Retina (tissue), 1 donor: ENCODE measurements around the gene LYPD6B.
A peak's percentile ranks its signal among the peaks of the same experiment; 100 is the strongest.

Source experiments
- DNase-seq: peaks from one replicate; pipeline ENCODE4 v3.0.0-alpha.2; 2016

The LYPD6B gene

DNA sequence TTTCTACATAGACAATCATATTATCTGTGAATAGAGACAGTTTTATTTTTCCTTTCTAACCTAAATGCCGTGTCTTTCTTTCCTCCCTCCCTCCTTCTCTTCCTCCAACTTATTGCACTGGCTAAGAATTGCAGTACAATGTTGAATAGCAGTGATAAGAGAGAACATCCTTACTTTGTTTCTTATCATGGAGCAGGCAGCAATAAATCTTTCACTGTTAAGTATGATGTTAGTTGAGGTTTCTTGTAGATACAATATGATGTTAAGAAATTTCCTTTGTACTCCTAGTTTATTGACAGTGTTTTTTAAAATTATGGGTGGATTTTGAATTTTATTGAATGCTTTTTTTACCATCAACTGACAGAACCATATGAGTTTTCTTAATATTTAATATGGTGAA lies 6.0 kb downstream of the LYPD6B start:
- no peak for DNase-seq

DNA sequence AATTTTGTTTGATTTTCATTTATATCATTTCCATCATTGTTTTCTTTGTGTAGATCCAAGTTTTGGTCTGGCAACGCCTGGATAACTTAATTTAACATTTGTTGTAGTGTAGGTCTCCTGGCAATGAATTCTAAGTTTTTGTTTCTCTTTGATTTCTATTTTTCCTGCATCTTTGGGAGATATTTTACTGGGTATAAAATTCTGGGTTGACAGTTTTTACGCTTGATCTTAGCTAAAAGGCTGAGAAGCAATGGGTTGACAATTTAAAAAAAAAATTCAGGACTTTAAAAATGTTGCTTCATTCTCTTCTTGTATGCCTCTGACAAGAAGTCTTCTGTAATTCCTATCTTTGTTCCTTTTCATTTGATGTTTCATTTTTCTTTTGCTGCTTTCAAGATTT lies 8.6 kb downstream of the LYPD6B start:
- DNase-seq = no peak

DNA sequence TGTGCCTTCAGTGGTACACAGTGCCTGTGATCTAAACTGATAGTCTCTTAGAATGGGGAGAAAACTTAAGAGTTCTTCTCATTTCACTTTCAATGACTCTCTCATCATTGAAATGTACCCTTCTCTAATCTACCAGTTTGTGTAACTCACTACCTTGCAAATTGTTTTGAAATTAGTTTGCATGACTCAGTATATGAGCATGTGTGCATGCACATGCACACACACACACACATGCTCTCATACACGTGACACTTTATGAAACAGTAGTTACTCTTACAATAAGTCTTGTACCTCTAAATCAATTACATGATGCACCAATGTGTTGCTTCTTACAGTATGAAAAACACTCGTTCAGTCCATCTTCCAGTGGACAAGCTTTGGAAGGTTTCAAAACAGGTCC lies 10.6 kb downstream of the LYPD6B start:
- no peak for DNase-seq

DNA sequence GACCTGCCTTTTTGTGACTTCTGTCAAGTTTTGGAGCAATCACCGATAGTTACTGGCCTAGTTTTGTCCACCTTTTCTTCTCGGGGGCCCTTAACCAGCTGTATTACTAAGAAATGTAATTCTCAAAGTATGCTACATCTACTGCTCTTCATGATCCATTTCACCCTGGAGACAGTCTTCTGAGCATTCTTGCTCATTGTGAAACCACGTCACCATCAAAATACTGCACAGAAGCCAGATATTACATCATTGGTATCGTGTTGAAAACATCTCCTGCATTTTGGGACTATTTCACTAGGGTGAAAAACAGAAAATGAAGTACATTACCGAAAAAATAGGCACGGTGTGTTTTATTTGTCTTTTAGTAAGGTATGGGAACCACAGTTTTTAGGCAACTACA lies 11.7 kb downstream of the LYPD6B start:
- no peak for DNase-seq

DNA sequence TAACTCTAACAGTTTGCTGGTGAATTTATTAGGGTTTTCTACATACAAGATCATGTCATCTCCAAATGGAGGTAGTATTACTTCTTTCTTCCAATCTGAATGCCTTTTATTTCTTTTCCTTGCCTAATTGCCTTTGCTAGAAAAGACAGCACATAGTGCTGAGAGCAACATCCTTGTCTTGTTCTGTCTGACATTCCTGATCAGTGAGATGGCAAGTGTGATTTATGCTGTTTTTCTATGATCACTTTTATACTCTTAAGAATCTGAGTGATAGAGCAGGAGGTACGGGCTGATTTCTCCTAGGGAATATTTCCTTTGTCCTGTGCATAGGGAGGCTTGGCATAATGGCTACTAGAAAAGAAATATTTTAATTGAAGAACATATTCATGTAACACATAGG lies 17.3 kb downstream of the LYPD6B start:
- no peak for DNase-seq

DNA sequence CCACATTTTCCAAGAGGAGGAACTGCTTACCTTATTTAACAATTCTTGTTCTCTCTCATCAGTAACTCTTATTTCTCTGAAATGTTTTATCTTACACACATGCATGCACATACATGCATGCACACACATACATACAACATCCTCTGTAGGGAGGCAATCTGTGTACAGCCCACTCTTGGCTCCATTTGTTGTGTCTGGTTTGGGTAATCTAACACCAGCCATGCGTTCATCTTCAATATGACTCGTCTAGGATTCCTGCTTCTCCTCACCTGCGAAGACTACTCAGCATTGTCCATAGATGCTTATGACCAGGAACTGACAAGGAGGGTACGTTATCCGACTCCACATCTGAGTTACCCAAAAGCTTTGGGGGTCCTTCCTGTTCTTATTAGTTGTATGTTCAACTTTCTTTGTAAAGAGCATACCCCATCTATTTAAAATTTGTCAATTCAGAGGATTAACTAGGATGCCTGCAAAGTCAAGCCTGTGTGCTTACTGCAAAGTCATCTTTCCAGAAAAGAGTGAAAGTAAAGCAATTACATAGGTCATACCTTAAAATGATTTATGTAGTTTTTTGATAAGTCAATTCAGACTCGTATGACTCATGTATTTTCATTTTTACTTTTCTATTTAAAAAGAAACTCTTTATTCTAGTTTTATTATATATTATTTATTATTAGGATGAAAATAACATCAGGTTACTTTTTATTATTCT lies 18.2 kb downstream of the LYPD6B start:
- no peak for DNase-seq

DNA sequence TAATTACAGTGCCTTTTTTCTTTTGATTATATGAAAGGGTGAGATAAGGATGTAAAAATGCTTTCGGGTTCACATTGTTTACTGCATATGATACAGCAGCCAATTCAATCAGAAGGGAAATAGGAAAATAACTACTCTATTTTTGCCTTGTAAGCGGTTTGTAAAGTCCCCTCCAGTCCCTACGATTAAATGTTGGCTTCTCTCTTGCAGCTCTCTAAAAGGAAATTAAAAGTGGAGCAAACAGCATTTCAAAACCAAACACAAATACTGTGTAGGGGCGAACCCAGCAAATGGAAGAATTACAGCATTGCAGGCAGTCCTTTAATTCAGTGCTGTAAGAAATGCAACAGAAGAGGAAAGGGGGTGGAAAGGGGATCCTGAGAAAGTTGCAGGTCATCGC lies 18.9 kb downstream of the LYPD6B start:
- DNase-seq = no peak

DNA sequence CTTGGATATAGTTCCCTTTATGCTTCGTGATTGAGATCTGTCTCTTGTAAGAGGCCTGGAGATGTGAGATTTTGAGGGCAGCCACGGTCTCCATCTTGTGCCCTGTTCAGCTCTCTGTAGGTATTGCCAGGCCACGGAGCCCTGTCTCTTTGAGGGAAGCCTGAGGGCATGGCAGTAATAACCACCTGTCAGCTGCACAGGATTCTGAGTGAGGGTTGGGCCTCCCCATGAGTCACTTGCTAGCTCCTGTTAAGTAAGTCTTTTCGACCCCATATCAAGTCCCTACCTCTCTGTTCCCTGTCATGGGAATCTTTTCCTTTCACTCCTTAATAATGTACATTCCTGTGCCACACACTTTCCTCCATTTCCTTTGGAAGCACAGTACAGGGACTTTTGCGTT lies 20.4 kb downstream of the LYPD6B start:
- no peak for DNase-seq

DNA sequence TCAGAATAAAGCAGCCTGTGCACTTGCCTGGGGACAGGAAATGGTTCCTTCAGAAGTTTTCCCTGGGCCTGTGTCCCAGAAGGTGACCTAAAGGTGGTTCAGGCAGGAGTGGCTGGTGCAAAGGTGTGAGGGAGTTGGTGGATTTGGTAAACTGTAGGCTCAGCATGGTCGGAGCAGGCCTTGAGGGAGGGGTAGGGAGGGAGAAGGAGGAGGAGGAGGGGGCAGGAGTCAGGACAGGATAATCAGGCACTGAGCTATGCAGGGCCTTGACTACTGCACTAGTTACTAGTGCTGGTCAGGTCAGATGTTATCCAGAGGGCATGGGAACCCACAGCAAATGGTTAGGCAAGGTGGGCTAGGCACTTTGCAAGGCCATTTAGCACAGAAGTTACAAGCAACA lies 21.3 kb downstream of the LYPD6B start:
- DNase-seq = no peak

DNA sequence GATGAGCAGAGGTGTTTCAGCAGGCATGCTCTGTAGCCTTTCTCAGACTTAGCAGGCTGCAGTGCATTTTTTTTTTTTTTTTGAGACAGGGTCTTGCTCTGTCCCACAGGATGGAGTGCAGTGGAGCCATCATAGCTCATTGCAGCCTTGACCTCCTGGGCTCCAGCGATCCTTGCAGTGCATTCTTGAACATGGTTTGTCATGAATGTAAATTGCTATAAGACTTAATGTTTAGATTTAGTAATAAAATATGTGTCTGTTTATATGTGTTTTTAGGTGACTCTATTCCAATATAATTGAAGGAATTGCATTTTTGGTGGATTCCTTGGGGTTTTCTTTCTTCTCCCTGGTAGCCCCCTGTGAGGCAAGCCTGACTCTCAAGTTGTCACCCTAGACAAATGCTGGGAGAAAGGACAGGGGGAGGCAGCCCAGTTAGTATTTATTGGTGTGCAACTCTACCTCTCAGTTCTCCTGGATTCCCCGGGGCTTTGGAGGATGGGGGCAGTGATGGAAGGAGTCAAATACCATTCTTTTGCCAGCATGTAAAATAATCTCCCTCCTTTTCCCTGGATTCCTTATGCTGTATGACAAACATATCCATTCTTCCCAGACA lies 22.7 kb downstream of the LYPD6B start:
- DNase-seq = no peak

DNA sequence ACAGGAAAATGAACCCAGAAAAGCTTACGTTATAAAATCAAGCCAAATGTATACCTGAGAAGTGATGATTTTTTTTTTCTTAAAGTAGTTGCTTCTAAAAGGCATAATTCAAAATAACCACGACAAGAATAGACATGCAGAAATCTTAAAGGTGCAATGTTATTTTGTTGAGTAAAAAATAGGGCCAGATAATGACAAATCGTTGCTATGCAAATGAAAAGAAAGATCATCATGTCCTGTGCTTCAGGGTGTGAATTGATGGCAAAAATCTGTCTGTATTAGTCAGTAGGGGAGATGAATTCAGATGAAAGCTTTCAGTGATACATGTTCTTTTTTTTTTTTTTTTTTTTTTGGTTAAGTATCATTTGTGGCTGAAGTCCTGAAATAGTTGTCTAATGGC lies 24.0 kb downstream of the LYPD6B start:
- no peak for DNase-seq

DNA sequence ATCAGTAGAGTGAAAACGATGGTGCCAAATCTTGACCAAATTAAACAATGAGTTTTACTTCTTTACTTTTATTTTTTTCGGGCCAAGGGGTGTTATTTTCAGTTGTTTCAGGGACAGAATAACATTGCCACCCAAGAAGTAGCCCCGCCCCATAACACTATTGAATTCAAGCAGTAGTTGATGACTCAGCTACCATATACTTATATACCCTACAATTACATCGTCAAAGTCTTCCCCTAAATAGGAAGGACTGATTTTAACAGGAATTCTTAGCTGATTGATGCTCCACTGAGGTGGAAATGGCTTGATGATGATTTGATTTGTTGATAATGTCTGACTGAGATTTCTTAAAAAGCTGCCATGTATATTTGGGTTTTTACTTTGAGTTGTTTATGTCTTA lies 24.7 kb downstream of the LYPD6B start:
- DNase-seq = no peak

DNA sequence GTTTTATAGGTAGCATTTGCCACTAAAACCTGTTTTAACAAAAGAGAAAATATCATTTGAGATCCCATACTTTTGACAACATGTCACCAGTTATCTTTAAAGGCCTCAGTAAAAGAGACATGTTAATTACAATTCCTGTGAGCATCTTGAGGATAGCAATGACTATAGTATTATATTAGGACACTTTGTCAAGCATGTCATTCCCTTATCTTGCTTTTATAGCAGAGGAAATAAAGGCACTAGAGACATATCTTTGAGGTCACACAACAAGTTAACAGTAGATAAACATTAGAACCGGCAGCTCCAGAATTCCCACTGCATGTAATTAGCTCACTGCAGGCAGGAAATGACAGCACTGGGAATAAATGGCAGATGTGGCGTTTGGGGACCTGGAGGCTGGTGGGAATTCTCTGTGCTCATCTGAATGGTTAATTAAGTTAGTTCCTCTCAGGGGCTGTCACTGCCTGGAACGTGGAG lies 25.9 kb downstream of the LYPD6B start:
- DNase-seq = no peak

DNA sequence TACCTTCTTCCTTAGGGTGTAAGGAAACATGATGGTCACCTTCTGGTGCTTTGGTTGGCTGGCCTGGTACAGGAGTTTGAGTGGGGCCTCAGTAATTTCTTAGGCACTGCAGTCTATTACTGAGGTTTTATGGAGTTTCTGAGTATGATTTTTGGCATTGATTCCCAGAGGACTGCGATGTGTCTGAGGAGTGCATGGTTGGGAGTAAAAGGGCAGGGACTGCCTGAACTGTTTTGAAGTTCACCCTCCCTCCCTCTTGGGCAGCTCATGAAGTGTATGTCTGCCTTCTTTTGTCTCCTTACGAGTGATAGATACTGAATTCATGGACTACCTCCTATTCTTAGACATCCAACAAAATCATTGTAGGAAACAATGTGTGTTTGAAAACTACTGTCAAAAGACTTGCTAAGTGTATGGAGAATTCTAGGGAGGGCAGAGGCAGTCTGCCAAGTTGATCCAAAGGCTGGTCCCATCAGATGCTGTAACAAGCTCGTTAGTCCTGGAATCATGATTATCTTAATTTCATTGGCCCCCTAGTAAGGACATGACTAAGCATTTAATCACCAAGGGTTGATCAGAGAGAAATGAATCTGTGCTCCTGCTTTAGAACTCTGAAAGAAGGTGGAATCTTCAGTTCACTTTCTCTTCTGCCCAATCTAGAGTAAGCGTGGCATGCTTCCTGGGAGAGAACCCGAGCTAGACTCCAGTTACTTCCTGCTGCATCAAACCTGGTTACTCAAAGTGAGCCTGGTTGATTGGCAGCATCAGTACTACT lies 26.5 kb downstream of the LYPD6B start:
- DNase-seq = no peak

DNA sequence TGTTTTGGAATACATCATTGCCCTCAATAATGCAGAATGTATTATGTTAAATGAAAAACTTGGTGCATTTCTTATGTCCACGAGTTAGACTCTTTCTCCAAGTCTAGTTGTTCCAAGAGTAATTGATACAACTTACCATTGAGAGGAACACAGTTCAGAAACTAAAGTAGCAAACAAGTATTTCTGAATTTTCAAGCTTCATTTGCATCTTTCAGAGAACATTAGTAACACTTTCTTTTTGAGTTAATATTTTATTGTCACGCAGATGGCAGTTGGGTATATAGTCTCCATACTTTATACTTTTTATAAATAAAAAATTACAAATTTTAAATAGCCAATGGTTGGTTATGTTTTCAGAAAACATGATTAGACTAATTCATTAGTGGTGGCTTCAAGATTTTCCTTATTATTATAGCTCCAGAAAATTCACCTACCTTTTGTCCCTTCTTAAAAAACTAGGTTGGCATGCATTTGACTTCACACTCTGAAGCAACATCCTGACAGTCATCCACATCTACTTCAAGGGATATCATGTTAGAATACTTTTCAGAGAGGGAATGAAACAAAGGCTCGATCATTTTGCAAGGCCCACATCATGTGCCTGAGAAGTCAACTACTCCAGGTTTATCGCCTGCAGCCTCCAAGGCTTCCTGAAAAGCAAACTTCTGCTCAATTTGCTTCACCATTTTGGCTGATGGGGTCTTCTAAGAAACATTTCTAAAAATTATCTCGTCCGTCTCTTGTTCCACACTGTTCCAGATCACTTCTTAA lies 29.9 kb downstream of the LYPD6B start:
- DNase-seq = no peak

DNA sequence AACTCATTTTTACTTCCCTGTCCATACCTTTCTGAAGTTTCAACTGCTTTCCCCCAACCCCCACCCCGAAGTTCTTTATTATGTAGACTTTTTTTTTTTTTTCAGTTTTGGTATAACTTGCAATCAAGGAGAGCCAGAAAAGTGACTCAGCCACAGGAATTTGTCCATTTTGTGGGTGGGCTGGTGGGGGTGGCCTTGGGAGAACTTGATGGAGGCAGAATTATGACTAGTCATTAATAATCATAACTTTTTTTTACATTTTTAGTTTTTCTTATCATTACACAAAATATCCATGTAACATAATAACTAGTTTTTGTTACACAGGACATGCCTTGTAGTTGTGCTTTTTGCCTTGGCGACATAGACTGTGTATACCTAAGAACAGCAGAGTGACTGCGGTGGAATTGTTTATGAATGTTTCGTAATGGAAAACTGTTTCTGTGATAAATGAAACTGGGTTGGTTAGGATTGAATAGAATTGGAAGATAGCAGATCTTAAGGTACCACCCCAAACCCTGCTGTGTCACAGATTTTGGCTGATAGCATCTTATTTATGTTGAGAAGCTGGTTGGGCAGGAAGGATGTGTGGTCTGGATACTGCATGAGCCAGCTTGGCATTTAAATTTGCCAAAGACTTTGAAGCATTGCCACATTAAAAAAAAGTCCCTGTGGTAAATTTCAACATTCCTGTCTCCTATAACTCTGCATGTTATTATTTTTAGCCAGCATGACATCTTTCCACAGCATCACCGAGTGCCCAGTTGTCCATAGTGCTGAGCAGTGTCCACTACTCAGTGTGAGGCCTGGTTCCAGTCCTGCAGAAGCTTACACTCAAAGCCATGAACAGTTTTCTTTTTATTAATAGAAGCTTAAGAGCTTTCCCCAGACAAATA lies 30.7 kb downstream of the LYPD6B start:
- no peak for DNase-seq

DNA sequence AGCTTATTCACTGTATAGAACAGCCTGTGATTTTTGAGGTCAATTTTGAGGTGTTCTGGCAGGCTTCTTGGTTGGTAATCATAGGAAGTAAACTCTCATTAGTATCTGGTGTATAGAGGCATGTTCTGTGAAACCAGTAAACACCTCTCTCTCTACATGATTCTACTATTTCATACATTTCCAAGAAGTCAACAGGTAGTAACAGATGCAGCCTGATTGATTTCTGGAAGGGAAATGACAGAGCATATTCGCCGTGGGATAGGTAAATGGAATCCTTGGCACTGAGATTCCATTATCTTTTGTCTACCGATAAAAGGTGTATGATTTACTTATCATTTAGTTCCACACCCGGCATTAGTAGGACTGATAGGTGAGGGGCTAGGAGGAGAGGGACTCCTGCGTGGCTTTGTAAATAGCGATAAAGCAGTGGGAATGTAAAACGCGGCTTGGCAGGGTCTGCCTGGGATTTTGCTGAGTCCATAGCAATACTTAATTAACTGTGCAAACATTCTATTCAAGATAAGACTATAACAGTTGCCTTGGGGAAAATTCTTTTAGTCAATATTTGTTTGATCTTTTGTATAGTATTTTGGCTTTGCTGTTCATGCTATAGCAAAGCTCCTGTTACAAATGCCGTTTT lies 32.3 kb downstream of the LYPD6B start:
- DNase-seq = no peak

DNA sequence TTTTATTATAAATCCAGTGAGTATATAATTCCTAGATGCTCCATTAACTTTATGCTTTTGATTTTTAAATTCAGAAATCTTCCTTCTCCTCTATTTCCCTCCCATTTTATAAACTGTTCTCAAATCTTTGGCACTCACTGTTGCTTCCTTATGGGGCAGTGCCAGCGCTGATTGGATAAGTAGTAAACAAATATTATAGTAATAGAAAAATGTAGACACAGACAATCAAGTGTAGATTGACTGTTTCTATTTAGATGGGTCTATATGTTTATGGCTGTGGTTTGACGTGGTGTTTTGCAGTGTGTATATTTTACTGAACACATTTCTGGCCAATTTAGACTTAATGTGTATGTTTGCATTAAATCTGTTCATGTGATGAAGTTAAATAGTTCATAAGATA lies 36.6 kb downstream of the LYPD6B start:
- DNase-seq = no peak

DNA sequence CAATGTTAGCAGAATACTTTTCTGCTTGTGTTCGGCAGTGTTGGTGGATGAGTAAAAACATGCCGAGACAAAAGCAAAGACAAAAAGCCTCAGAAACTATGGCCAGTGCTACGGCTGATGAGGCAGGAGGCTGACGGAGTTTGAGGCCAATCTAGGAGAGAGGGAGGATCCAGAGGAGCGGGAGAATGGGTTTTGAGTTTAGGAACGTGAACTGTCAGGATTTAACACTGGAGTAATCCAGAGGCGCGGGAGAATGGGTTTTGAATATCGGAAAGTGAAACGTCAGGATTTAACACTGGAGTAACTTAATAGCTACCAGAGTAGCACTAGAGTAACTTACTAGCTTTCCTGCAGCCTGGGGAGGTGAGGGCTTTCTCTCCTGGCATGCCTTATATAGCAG lies 37.4 kb downstream of the LYPD6B start:
- DNase-seq = peak; percentile 44

DNA sequence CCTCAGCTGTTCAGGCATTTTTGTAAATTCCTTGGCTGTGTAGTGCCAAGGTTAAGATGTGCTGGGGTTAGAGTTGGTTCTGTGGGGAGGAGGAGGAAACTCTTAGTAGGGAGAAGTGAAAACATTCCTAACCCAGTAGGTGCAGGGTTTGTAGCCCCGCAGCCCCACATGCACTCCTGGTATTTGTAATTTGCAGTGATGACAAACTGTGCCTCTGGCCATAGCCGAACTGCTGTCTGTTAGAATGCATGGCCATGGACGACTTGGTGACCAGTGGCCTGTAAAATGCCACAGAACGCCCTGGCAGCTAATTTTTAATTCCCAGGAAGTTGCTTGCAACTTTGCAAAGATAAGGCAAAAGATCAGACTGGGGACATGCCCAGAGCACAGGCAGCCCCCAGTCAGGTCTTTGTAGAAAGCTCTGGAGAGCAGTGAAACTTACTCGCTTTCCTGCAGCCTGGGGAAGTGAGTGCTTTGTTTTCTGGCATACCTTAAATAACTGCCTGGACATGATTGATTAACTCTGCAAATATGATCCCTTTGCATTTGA lies 38.4 kb downstream of the LYPD6B start:
- peak; percentile 57 for DNase-seq

DNA sequence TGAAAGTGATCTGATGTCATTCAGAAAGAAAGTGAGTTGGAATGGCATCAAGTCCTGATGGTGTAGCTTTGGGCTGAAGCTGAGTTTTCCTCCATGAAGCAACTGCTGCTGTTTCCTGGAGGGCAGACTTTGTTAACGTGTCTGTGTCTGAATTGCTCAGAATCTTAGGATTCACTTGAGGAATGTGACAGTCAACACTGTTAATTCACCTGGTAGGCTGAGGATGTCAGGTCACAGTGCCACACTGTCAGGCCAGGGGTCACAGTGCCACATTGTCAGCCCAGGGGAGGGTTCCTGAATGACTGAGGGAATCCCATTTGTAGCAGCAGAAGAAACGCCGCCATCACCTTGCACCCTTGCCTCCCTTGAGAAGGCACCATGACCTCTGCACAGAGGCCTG lies 39.4 kb downstream of the LYPD6B start:
- no peak for DNase-seq
